ENCODE measurements around the gene TRIM14.
"Not testable (repeated sequence)": the region's sequence is repeated elsewhere in the genome, so short reads cannot be mapped to it uniquely, and the experiment has no call there.

Gene TRIM14

GRCh38 chr9:98043915-98044314, 75.1 kb downstream of the TRIM14 start:
- DNase-seq: no peak

- DNase-seq: no peak
Observed at GRCh38 chr9:98040212-98040611, 78.8 kb downstream of the TRIM14 start.

GRCh38 chr9:98039607-98040017, 79.4 kb downstream of the TRIM14 start:
- DNase-seq: no peak

- DNase-seq: no peak
Observed at GRCh38 chr9:98038958-98039357, 80.1 kb downstream of the TRIM14 start.

- no peak for DNase-seq
Observed at GRCh38 chr9:98037357-98037756, 81.7 kb downstream of the TRIM14 start.

GRCh38 chr9:98034593-98035546, 84.2 kb downstream of the TRIM14 start:
- DNase-seq: peak; percentile 84

- no peak for DNase-seq
Observed at GRCh38 chr9:98031935-98032334, 87.1 kb downstream of the TRIM14 start.

- no peak for DNase-seq
Observed at GRCh38 chr9:98031169-98031568, 87.9 kb downstream of the TRIM14 start.

- no peak for DNase-seq
Observed at GRCh38 chr9:98024702-98025101, 94.3 kb downstream of the TRIM14 start.

GRCh38 chr9:98022447-98022846, 96.6 kb downstream of the TRIM14 start:
- DNase-seq: no peak

GRCh38 chr9:98021306-98022040, 97.5 kb downstream of the TRIM14 start:
- no peak for DNase-seq

GRCh38 chr9:98020476-98021145, 98.4 kb downstream of the TRIM14 start:
- no peak for DNase-seq

- DNase-seq: not testable (repeated sequence)
Observed at GRCh38 chr9:98019869-98020268, 99.2 kb downstream of the TRIM14 start.
